Keratinocyte (primary cell): Measurements from ENCODE around the gene KDM5B.

Experiments
- EZH2 ChIP-seq: IDR thresholded peaks from one replicate; pipeline ENCODE4 v1.6.1; 2012; ENCODE audit warnings: inconsistent platforms, mild to moderate bottlenecking, low read length, moderate library complexity
- TF ChIP-seq, protein P1 (sequence below), 3 experiments: IDR thresholded peaks in 1 of 3; conservative IDR thresholded peaks in 1 of 3; optimal IDR thresholded peaks in 1 of 3; 2 replicates in 2 of 3; 3 replicates in 1 of 3; pipeline versions ENCODE3 to v1.5.1; 2011; ENCODE audit warnings: low read length in 3 of 3, mild to moderate bottlenecking in 3 of 3, moderate library complexity in 2 of 3, control low read depth in 1 of 3, inconsistent platforms in 1 of 3; ENCODE audit not compliant: insufficient read depth in 2 of 3; ENCODE audit errors: extremely low read depth in 1 of 3

DNA sequence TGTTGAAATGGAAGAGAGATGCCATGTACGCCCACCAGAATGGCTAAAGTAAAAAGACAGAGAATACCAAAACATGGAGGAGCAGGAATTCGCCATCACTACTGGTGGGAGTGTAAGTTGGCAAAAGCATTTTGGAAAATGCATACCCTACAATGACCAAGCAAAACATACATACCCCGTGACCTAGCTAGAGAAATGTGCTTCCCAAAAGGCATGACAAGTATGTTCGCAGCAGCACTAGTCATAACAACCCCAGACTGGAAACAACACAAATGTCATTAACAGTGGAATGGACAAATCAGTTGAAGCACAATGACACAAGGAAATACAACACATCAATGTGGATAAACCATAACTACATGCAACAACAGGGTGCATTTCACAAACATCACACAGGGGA lies 125.2 kb downstream of the KDM5B start:
- TF ChIP-seq, protein P1, sequence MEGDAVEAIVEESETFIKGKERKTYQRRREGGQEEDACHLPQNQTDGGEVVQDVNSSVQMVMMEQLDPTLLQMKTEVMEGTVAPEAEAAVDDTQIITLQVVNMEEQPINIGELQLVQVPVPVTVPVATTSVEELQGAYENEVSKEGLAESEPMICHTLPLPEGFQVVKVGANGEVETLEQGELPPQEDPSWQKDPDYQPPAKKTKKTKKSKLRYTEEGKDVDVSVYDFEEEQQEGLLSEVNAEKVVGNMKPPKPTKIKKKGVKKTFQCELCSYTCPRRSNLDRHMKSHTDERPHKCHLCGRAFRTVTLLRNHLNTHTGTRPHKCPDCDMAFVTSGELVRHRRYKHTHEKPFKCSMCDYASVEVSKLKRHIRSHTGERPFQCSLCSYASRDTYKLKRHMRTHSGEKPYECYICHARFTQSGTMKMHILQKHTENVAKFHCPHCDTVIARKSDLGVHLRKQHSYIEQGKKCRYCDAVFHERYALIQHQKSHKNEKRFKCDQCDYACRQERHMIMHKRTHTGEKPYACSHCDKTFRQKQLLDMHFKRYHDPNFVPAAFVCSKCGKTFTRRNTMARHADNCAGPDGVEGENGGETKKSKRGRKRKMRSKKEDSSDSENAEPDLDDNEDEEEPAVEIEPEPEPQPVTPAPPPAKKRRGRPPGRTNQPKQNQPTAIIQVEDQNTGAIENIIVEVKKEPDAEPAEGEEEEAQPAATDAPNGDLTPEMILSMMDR (optimal IDR thresholded peaks at IDR 0.05 in 1 of 3, IDR thresholded peaks at IDR 0.05 in 1 of 3, conservative IDR thresholded peaks at IDR 0.05 in 1 of 3; ENCODE audit: extremely low read depth in 1 of 3, insufficient read depth in 2 of 3, low read length in 3 of 3), result no peak
- TF ChIP-seq EZH2, result no peak
